Gastrocnemius medialis (tissue), 4 donors: ENCODE data around the gene ABCA13. TPM values are rescaled to one million over a fixed set of nuclear protein-coding genes. Genes with fewer than 3 reads are reported as not detected.

Source experiments
- ATAC-seq, 2 donors: fragments of 150-250 bp; one replicate each; pipeline ENCODE4 v1.9.1; 2016
- DNase-seq, 2 donors: peaks; one replicate each; pipeline ENCODE4 v3.0.0-alpha.2; 2019
- H3K27ac ChIP-seq, 4 donors: fragments of 200-600 bp; sonication (generic); 1 replicate in 1 of 4; 2 replicates in 3 of 4; pipeline ENCODE4 v1.5.1; 2016 to 2018; ENCODE audit warnings: mild to moderate bottlenecking in 2 of 4, moderate library complexity in 1 of 4
- H3K27me3 ChIP-seq, 3 donors: fragments of 200-600 bp; sonication (generic) in 2 of 3; 1 replicate in 1 of 3; 2 replicates in 2 of 3; pipeline versions ENCODE4 v1.5.1 to v1.6.0; 2016 to 2019; ENCODE audit warnings: mild to moderate bottlenecking in 1 of 3, moderate library complexity in 1 of 3
- H3K36me3 ChIP-seq, 2 donors: fragments of 200-600 bp; sonication (generic) in 1 of 2; one replicate each; pipeline ENCODE4 v1.5.1; 2017 to 2018
- H3K4me1 ChIP-seq, 2 donors: fragments of 200-600 bp; sonication (generic) in 1 of 2; one replicate each; pipeline ENCODE4 v1.5.1; 2016 to 2017; ENCODE audit warnings: mild to moderate bottlenecking in 2 of 2
- H3K4me3 ChIP-seq, 4 donors: fragments of 200-600 bp; sonication (generic) in 3 of 4; 1 replicate in 1 of 4; 2 replicates in 3 of 4; pipeline ENCODE4 v1.5.1; 2016 to 2019; ENCODE audit warnings: mild to moderate bottlenecking in 2 of 4
- H3K9me3 ChIP-seq, 3 donors: fragments of 200-600 bp; sonication (generic) in 2 of 3; 1 replicate in 1 of 3; 2 replicates in 2 of 3; pipeline ENCODE4 v1.5.1; 2016 to 2019
- POLR2A ChIP-seq, 2 donors: fragments of 450-650 bp; IDR thresholded peaks; one replicate each; pipeline ENCODE4 v1.6.1; 2017; ENCODE audit warnings: antibody characterized with exemption in 2 of 2, mild to moderate bottlenecking in 2 of 2, moderate library complexity in 2 of 2
- in situ Hi-C, 4 donors: fragments of 200-750 bp; cut with MboI; loops; one replicate each; pipeline versions ENCODE4 v1.15.0 to v1.8.0; 2017; ENCODE audit warnings: low sequenced_read_pairs in 4 of 4
- intact Hi-C: fragments of 100-400 bp; cut with DNase I; formaldehyde crosslinking; loops from one replicate; pipeline ENCODE4 v1.15.1; 2023; ENCODE audit warnings: low total_unique reads
- total RNA-seq, 4 donors: library from RNA; depleted of rRNA; stranded (reverse); fragments of >200 nt; gene quantifications; one replicate each; pipeline versions ENCODE4 v1.1.0 to v1.2.3, GENCODE V29; 2016
- TF ChIP-seq, protein P1 (sequence below), 5 experiments: fragments of 450-650 bp in 3 of 5; fragments of 200-600 bp in 2 of 5; sonication (generic) in 2 of 5; IDR thresholded peaks in 4 of 5; conservative IDR thresholded peaks in 1 of 5; 1 replicate in 4 of 5; 2 replicates in 1 of 5; pipeline ENCODE4 v1.5.1; 2016 to 2019; ENCODE audit warnings: antibody characterized with exemption in 5 of 5, mild to moderate bottlenecking in 3 of 5, moderate library complexity in 3 of 5

Gene ABCA13
- total RNA-seq, 4 donors from 2014 or later = 0.03 to 0.10 TPM; not detected in 2

DNA sequence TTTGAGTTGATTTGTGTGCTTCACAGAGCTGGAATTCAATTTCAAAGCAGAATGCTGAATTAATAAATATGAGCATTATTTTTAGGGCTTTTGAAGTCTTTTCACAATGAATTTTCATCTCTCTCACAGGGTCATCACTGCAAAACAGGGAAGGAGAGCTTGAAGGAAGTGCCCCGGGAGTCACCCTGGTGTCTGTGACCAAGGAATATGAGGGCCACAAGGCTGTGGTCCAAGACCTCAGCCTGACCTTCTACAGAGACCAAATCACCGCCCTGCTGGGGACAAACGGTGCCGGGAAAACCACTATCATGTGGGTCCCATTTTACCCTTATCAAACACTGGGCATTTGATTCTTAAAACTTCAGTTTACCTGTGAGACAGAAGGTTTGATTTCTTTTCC, 217.7 kb downstream of the ABCA13 start:
- TF ChIP-seq POLR2A (IDR thresholded peaks at IDR 0.05) = no peak
- TF ChIP-seq, protein P1, sequence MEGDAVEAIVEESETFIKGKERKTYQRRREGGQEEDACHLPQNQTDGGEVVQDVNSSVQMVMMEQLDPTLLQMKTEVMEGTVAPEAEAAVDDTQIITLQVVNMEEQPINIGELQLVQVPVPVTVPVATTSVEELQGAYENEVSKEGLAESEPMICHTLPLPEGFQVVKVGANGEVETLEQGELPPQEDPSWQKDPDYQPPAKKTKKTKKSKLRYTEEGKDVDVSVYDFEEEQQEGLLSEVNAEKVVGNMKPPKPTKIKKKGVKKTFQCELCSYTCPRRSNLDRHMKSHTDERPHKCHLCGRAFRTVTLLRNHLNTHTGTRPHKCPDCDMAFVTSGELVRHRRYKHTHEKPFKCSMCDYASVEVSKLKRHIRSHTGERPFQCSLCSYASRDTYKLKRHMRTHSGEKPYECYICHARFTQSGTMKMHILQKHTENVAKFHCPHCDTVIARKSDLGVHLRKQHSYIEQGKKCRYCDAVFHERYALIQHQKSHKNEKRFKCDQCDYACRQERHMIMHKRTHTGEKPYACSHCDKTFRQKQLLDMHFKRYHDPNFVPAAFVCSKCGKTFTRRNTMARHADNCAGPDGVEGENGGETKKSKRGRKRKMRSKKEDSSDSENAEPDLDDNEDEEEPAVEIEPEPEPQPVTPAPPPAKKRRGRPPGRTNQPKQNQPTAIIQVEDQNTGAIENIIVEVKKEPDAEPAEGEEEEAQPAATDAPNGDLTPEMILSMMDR (IDR thresholded peaks at IDR 0.05 in 4 of 5, conservative IDR thresholded peaks at IDR 0.05 in 1 of 5) = no peak
- Histone ChIP-seq H3K4me3 (no peak overlapping the region), H3K27ac (no peak overlapping the region), H3K27me3 (no peaks in the 10 kb centered on the region), H3K4me1 (no peaks in the 10 kb centered on the region), H3K36me3 (no peaks in the 10 kb centered on the region), H3K9me3 (no peaks in the 10 kb centered on the region)
- intact Hi-C loops = no loop called here
- ATAC-seq (no peak), DNase-seq (no peak)
- in situ Hi-C loops = no loop called here

DNA sequence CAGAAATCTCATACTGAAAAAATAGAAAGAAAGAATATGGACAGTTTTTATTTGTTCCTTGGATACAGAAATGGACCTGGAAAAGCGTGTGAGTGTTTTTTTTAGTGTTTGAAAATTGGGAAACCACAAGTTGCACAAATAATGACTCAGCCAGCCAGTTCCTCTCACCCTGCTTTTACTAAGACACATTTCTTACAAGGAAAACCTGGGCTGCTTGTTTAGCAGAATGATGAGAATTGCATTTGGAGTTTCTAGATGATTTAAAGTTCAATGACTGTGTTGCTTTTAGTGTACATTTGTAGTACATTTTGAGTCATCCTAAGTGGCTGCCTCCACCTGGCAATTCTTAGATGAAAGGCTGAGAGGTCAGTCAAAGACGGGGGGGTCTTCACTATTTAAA, 218.7 kb downstream of the ABCA13 start:
- TF ChIP-seq, protein P1 (IDR thresholded peaks at IDR 0.05 in 4 of 5, conservative IDR thresholded peaks at IDR 0.05 in 1 of 5) = no peak
- TF ChIP-seq POLR2A (IDR thresholded peaks at IDR 0.05) = no peak
- Histone ChIP-seq H3K9me3 (no peaks in the 10 kb centered on the region), H3K4me3 (no peak overlapping the region), H3K27ac (no peak overlapping the region), H3K36me3 (no peaks in the 10 kb centered on the region), H3K4me1 (no peaks in the 10 kb centered on the region), H3K27me3 (no peaks in the 10 kb centered on the region)
- intact Hi-C loops = loop anchor here (10.0 kb wide), 1 partner anchor 595 kb away; no protein-coding TSS in a partner anchor
- in situ Hi-C loops = no loop called here
- DNase-seq = no peak
- ATAC-seq = no peak

DNA sequence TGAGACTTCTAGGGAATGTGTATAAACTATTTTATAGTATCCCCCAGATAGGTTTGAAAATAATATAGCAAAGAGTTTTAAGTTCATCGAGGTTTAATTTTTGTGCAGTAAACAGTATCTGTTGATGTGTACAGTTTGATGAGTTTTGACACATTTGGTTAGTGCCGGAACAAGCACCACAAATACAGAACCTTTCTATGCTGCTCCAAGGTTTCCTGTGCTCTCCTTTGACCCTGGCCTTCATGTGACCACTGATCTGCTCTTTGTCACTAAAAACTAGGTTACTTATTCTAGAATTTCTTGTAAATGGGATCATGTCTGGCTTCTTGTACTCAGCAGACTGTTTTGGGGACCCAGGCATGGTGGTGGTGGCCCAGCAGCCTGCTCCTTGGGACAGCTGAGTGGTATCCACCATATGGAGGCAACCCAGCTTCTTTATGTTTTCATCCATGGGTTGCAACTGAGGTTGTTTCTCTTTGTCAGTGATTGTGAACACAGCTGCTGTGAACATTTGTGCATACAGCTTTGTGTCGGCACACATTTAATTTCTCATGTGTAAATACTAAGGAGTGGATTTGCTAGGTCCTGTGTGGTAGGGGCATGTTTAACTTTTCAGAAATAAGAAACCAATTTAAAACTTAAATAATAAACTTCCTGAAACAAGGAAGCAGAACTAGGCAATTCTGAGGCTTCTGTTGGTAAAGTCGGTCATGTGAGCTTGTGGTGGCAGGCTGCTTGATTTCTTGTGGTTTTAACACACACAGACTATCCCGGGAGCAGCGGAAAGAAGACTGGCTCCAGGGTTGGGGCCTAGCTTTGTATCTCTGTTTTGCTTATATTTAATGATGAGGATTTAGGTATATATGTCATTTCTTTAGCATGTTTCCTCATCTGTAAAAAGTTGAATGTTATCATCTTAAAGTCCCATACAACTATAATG, 219.4 kb downstream of the ABCA13 start:
- Histone ChIP-seq H3K4me1 (no peaks in the 10 kb centered on the region), H3K4me3 (no peak overlapping the region), H3K9me3 (no peaks in the 10 kb centered on the region), H3K36me3 (no peaks in the 10 kb centered on the region), H3K27me3 (no peaks in the 10 kb centered on the region), H3K27ac (no peak overlapping the region)
- in situ Hi-C loops = no loop called here
- TF ChIP-seq, protein P1 (IDR thresholded peaks at IDR 0.05 in 4 of 5, conservative IDR thresholded peaks at IDR 0.05 in 1 of 5) = no peak
- TF ChIP-seq POLR2A (IDR thresholded peaks at IDR 0.05) = no peak
- intact Hi-C loops = loop anchor here (10.0 kb wide), 1 partner anchor 594 kb away; no protein-coding TSS in a partner anchor
- peak; percentile 5 to 22 for DNase-seq
- ATAC-seq = no peak

DNA sequence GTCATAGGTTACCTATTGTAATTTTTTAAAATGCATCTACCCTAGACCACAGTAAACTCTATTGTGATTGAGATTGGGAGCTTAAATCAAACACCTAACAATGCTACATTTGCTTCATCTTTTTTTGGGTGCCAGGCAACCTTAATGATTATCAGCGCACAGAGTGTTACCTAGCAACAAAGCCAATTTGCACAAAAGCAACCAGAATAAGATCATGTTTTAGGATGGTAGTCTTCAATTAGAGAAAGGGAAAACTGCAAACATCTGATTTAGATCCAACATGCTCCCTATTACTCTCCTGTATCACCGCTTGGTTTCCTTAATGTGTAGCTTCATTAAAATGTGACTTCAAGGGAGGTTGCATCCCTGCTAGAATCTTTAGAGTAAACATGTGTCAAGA, 226.9 kb downstream of the ABCA13 start:
- ATAC-seq (no peak), DNase-seq (no peak)
- no peaks in the 10 kb centered on the region for H3K9me3 ChIP-seq
- in situ Hi-C loops = no loop called here
- no peak overlapping the region for H3K27ac ChIP-seq
- no peaks in the 10 kb centered on the region for H3K4me1 ChIP-seq
- TF ChIP-seq, protein P1 (IDR thresholded peaks at IDR 0.05 in 4 of 5, conservative IDR thresholded peaks at IDR 0.05 in 1 of 5) = no peak
- TF ChIP-seq POLR2A (IDR thresholded peaks at IDR 0.05) = no peak
- H3K36me3 ChIP-seq = no peaks in the 10 kb centered on the region
- no peak overlapping the region for H3K4me3 ChIP-seq
- no peaks in the 10 kb centered on the region for H3K27me3 ChIP-seq
- intact Hi-C loops = loop anchor here (10.0 kb wide), 1 partner anchor 587 kb away; no protein-coding TSS in a partner anchor
